ENCODE results near the gene CXorf58. TPM values are rescaled to one million over a fixed set of nuclear protein-coding genes. Genes with fewer than 3 reads are reported as not detected.

Gene CXorf58
- total and polyA plus RNA-seq, 2 of the 13 experiments (the other 11 are each of a cell fraction or from before 2014, with no cell fraction given), result not detected

- Histone ChIP-seq H3K4me3 (replicated peaks in 1 of 3; ENCODE audit: insufficient read depth in 1 of 3, low read depth in 2 of 3, low read length in 3 of 3) (no peak overlapping the region), H3K27me3 (ENCODE audit: control insufficient read depth in 1 of 2, insufficient read depth in 2 of 2, low read length in 2 of 2) (no peaks in the 10 kb centered on the region), H3K36me3 (replicated peaks in 1 of 2; ENCODE audit: control insufficient read depth in 1 of 2, insufficient read depth in 2 of 2, low read length in 2 of 2) (no peaks in the 10 kb centered on the region), H3K9ac (ENCODE audit: insufficient read depth, low read depth, low read length) (no peak overlapping the region), H3K4me2 (ENCODE audit: low read depth, low read length) (no peak overlapping the region), H3K79me2 (ENCODE audit: insufficient read depth, low read length) (no peaks in the 10 kb centered on the region), H4K20me1 (ENCODE audit: insufficient read depth, low read length) (no peaks in the 10 kb centered on the region), H3K9me3 (ENCODE audit: low read length) (no peaks in the 10 kb centered on the region), H2AFZ (ENCODE audit: low read length) (no peak overlapping the region), H3K27ac (ENCODE audit: extremely low read length, insufficient read depth, low read length) (no peak overlapping the region), H3K4me1 (ENCODE audit: insufficient read depth, low read length) (0 out of 2 replicates have a peak, but pooled peaks cover 1% of the 10 kb centered on the region)
- POLR2A ChIA-PET, result no interaction called here
- no TSS peak for BruUV-seq (replicated peaks)
- DNase-seq (ENCODE audit: low spot score), result no peak
- no peak for FAIRE-seq
- no peak for TF ChIP-seq BCLAF1 (IDR thresholded peaks at IDR 0.05)
- TF ChIP-seq NR2F2 (IDR thresholded peaks at IDR 0.05; ENCODE audit: borderline replicate concordance, low read depth), result no peak
- no peak for TF ChIP-seq ZFP62 (CRISPR knock-in tag; IDR thresholded peaks at IDR 0.05)
- TF ChIP-seq TEF (CRISPR knock-in tag; IDR thresholded peaks at IDR 0.05), result no peak
- no peak for TF ChIP-seq JUND (CRISPR knock-in tag; IDR thresholded peaks at IDR 0.05)
- no peak for TF ChIP-seq FOXA3 (CRISPR knock-in tag; IDR thresholded peaks at IDR 0.05)
- no peak for TF ChIP-seq SAFB2 (CRISPR knock-in tag; IDR thresholded peaks at IDR 0.05; ENCODE audit: borderline replicate concordance, low read depth)
- no peak for TF ChIP-seq EEA1 (CRISPR knock-in tag; IDR thresholded peaks at IDR 0.05; ENCODE audit: borderline replicate concordance)
- CTCF ChIA-PET (ENCODE audit: low intra/inter-chr PET ratio, low total read pairs), result no interaction called here
- in situ Hi-C loops (cut with HindIII; ENCODE audit: extremely low pct_ligation_motif_present, low pct_unique_long_range_greater_than_20kb), result no loop called here
- 71% methylated on average over 4 of the region's 4 CpGs for WGBS (ENCODE audit: low lambda C conversion rate)
- ATAC-seq, result no peak
- intact Hi-C loops (cut with micrococcal nuclease; ENCODE audit: unreplicated experiment), result no loop called here
These were observed 18.2 kb downstream of the CXorf58 start for GRCh38 chrX:23926015-23926414.
